SU-DHL-6 (cell line): Measurements from ENCODE around the gene GPI.

Experiments used
- CTCF ChIP-seq: fragments of 200-600 bp; sonication (generic); IDR thresholded peaks from one replicate; pipeline ENCODE4 v1.5.1; 2017; ENCODE audit warnings: antibody characterized with exemption, mild to moderate bottlenecking, low read length, moderate library complexity; ENCODE audit not compliant: insufficient read depth, poor library complexity, severe bottlenecking
- EZH2phosphoT487 ChIP-seq: fragments of 200-600 bp; sonication (generic), shearing (Covaris generic); conservative IDR thresholded peaks from 2 replicates; pipeline ENCODE4 v1.6.1; 2018; ENCODE audit warnings: mild to moderate bottlenecking, antibody characterized with exemption, low read length, moderate library complexity, mixed read lengths

- TF ChIP-seq CTCF (no peak), EZH2phosphoT487 (no peak)
These were observed 37.1 kb downstream of the GPI start for GRCh38 chr19:34402074-34402600.
